ENCODE results near the gene PRKACA. TPM values are rescaled to one million over a fixed set of nuclear protein-coding genes. Genes with fewer than 3 reads are reported as not detected.

Gene PRKACA
- total RNA-seq = 37.9 and 44.4 TPM in 2 replicates

- DNase-seq (ENCODE audit: low read depth, low spot score) = peak; percentile 96
Measured at GRCh38 chr19:14117668-14118164, at the start of gene PRKACA. Gene PRKACA (minus strand): TSS chr19:14117762. CDS start chr19:14117547, 215 bp downstream.

DNA sequence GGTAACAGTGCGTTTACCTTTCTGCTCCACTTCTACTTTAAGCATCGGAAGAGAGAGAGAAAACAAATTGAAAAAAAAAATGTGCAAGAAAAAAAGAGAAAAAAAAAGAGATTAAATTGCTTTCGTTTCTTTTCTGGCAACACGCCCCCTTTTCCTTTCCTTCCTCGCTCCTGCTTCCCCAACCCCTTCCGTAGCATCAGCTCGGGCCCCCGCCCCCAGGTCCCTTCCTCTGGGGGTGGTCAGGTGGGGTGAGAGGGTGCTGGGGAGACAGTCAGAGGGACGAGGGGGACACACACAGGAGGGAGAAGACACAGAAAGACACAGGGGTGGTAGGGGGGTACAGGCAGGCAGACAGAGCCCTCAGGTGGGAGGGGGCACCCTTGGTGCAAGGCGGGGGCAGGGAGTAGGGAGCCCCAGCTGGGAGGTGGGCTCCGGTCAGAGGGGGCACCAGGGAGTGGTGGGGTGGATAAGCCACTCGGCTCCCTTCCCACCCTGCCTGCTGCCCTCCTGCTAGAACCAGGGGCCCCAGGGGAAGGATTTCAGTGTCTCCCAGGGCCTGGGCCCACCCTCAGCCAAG is 49.5 kb upstream of the PRKACA start:
- no peak for DNase-seq (ENCODE audit: low read depth, low spot score)

DNA sequence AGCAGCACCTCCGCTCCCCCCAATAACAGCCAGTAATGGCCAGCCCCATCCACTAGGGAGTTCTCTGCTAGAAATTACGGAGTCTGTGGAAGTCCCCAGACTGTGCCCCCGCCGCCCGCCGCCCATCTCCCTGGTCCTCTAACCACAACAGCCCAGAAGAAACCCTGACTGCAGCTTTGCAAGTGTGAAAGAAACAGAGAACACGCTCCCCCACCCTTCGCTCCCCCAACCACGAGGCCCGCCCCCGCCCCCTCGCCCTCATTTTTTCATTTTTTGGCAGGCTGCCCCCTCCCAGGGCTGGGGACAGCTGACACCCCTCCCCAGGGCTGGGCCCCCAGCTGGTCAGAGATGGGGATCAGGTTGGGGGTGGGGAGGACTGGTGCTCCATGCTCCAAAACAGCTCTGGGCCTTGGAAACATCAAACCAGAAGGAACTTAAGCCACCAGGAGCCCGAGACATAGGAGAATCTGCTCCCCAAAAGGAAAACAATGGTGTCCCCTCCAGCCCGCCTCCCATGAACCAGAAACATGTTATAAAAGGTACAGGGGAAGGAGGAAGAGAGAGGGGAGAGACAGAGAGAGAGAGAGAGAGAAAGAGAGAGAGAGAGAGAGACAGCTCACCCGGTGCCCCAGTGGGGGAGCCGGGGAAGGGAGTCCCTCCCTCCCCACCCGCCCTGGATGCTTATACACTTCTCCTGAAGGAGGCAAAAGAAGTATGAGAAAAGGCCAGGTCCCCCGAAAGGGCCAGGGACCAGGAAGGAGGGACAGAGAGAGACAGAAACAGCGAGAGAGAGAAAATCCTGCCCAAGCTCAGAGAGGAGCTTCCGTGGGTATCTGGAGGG is 48.6 kb upstream of the PRKACA start:
- no peak for DNase-seq (ENCODE audit: low read depth, low spot score)

- no peak for DNase-seq (ENCODE audit: low read depth, low spot score)
Measured at GRCh38 chr19:14164724-14165493, 47.3 kb upstream of the PRKACA start.

GRCh38 chr19:14164082-14164481 is 46.5 kb upstream of the PRKACA start:
- no peak for DNase-seq (ENCODE audit: low read depth, low spot score)

DNA sequence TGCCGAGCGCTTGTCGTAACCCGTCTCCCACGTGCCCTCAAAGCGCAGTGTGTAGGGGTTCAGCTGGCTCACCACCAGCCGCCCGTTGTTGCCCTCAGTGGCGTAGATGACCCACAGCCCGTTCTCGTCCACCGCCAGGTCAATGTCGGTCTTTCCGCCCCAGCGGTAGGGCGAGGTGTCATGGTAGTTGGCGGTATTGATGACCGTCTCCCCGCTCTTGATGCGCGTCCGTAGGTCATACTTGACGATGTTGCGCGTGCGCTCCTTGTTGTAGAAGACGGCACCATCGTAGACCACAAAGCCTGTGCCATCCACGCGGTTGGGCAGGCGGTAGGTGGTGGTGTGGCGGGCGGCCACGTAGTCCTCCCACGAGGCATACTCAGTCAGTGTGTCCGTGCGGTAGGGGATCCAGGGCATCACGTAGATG is 45.3 kb upstream of the PRKACA start:
- DNase-seq (ENCODE audit: low read depth, low spot score) = no peak

- DNase-seq (ENCODE audit: low read depth, low spot score) = no peak
Measured at GRCh38 chr19:14161305-14161704, 43.7 kb upstream of the PRKACA start.

DNA sequence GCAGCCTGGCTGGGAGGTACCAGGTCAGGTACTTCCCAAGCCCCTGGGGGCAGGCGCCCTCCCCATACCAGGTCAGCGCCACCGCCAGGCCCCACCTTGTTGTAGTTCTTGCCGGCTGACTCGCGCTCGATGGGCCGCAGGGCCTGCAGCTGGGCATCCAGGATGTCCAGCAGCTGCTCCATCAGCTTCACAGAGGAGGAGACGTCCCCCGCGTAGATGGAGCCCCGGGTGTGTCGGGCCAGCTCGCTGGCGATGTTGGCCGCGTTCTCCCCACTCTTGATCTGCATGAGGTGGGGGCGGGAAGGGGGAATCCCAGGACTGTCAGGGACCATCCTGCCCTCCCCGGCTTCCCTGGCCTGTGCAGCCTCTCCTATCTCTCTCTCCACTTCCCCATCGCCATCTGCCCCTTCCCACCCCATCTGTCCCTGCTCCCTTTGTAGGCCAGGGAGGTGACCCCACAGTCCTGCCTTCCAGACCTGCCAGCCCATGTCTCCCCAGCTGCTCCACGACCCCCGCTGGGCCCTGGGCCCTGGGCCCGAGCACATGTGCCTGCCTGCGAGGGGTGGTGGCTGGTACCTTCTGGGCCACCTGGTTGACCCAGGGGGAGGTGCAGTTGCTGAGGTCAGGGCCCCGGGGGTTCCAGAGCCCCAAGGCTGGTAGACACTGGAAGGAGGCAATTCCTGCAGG is 42.6 kb upstream of the PRKACA start:
- no peak for DNase-seq (ENCODE audit: low read depth, low spot score)

GRCh38 chr19:14159059-14159458 is 41.5 kb upstream of the PRKACA start:
- DNase-seq (ENCODE audit: low read depth, low spot score) = no peak

- no peak for DNase-seq (ENCODE audit: low read depth, low spot score)
Measured at GRCh38 chr19:14158276-14159023, 40.9 kb upstream of the PRKACA start.

- DNase-seq (ENCODE audit: low read depth, low spot score) = no peak
Measured at GRCh38 chr19:14156971-14157717, 39.6 kb upstream of the PRKACA start.

- DNase-seq (ENCODE audit: low read depth, low spot score) = no peak
Measured at GRCh38 chr19:14156122-14156521, 38.6 kb upstream of the PRKACA start.

DNA sequence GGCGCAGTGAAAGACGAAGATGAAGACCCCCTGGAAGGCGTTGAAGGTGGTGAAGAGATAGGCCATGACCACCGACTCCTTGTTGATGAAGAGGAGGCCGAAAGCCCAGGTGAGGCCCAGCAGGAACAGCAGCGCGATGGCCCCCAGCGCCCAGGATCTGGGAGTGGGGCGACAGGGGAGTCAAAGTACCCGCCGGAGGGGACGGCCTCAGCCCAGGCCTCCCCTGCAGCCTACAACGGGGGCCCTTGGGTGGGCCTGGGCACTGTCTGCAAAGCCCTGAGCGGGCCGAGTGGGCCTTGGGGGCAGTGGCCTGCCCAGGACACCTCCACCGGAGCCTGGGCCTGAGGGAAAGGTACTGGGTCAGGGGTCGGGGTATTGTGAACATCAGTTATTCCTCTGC is 37.8 kb upstream of the PRKACA start:
- no peak for DNase-seq (ENCODE audit: low read depth, low spot score)

DNA sequence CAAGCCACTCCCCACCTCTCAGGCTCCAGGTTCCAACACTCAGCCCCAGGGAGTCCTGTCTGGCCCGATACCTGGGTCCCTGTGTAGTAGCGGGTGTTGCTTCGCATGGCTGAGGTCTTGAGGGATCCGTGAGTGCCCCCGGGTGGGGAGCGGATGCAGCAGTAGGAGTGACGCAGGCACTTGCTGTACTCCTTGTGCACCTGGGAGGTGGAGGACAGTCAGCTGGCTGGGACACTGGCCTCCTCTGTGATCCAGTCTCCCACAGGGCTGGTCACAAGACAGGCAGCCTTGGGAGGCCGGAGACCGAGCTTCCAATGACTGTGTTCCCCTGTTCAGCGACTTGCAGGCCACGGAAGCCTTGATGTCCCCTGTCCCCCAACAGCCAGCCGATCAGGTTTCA is 35.2 kb upstream of the PRKACA start:
- DNase-seq (ENCODE audit: low read depth, low spot score) = no peak

GRCh38 chr19:14150770-14151661 is 33.5 kb upstream of the PRKACA start:
- no peak for DNase-seq (ENCODE audit: low read depth, low spot score)

GRCh38 chr19:14150041-14150769 is 32.6 kb upstream of the PRKACA start:
- no peak for DNase-seq (ENCODE audit: low read depth, low spot score)

- DNase-seq (ENCODE audit: low read depth, low spot score) = peak; percentile 37
Measured at GRCh38 chr19:14149509-14149994, 32.0 kb upstream of the PRKACA start.

GRCh38 chr19:14148751-14149410 is 31.3 kb upstream of the PRKACA start:
- no peak for DNase-seq (ENCODE audit: low read depth, low spot score)
